HT1080 (cell line): ENCODE data around the gene NSG1. TPM values are rescaled to one million over a fixed set of nuclear protein-coding genes. Genes with fewer than 3 reads are reported as not detected.
"Not testable (repeated sequence)": the region's sequence is repeated elsewhere in the genome, so short reads cannot be mapped to it uniquely, and the experiment has no call there.

Source experiments
- DNase-seq: peaks from one replicate; pipeline ENCODE4 v3.0.0-alpha.2; 2015; ENCODE audit warnings: low read depth
- total RNA-seq: library from RNA; depleted of rRNA; stranded (reverse); fragments of >200 nt; shearing (Covaris generic); gene quantifications from 2 replicates; pipeline ENCODE4 v1.2.3, GENCODE V29; 2014; rRNA removed

Gene NSG1
- total RNA-seq, 1 experiment from 2014 or later, result 0.61 TPM

GRCh38 chr4:4465238-4465637, 78.3 kb downstream of the NSG1 start:
- not testable (repeated sequence) for DNase-seq

Other genes with a start within 250 kb of the NSG1 start
- not detected in 2 replicates for gene OTOP1, start 160.2 kb upstream of the NSG1 start, total RNA-seq
- gene TMEM128, start 138.9 kb upstream of the NSG1 start, total RNA-seq, result 11.6 and 18.2 TPM in 2 replicates
- gene LYAR, start 96.9 kb upstream of the NSG1 start, total RNA-seq, result 105 TPM in 2 replicates
- gene ZBTB49, start 96.9 kb upstream of the NSG1 start, total RNA-seq, result 4.7 and 6.8 TPM in 2 replicates
- gene STX18, start 154.9 kb downstream of the NSG1 start, total RNA-seq, result 23.4 and 26.0 TPM in 2 replicates